ENCODE measurements around the gene PPP1R13B.

GRCh38 chr14:103714063-103714724 lies 133.2 kb downstream of the PPP1R13B start:
- 0 out of 2 replicates have a peak, but pooled peaks have one; percentile 18 for TF ChIP-seq CTCF (conservative IDR thresholded peaks at IDR 0.05; ENCODE audit: low read length)
- no peak for TF ChIP-seq EZH2phosphoT487 (IDR thresholded peaks at IDR 0.05; ENCODE audit: borderline replicate concordance, low read depth, low read length)
